ENCODE measurements around the gene E4F1.

- TF ChIP-seq, protein P1, sequence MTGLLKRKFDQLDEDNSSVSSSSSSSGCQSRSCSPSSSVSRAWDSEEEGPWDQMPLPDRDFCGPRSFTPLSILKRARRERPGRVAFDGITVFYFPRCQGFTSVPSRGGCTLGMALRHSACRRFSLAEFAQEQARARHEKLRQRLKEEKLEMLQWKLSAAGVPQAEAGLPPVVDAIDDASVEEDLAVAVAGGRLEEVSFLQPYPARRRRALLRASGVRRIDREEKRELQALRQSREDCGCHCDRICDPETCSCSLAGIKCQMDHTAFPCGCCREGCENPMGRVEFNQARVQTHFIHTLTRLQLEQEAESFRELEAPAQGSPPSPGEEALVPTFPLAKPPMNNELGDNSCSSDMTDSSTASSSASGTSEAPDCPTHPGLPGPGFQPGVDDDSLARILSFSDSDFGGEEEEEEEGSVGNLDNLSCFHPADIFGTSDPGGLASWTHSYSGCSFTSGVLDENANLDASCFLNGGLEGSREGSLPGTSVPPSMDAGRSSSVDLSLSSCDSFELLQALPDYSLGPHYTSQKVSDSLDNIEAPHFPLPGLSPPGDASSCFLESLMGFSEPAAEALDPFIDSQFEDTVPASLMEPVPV (CRISPR knock-in tag; IDR thresholded peaks at IDR 0.05) = no peak
- no peak for TF ChIP-seq THAP7 (CRISPR knock-in tag; IDR thresholded peaks at IDR 0.05)
- TF ChIP-seq ATF7-NPFF (CRISPR knock-in tag; IDR thresholded peaks at IDR 0.05; ENCODE audit: low read depth) = no peak
- no peak for TF ChIP-seq ZKSCAN1 (IDR thresholded peaks at IDR 0.05; ENCODE audit: low read length)
- TF ChIP-seq ZNF274 (CRISPR knock-in tag; IDR thresholded peaks at IDR 0.05) = no peak
- TF ChIP-seq SMAD1 (CRISPR knock-in tag; IDR thresholded peaks at IDR 0.05; ENCODE audit: borderline replicate concordance, low read depth) = no peak
- no peak for TF ChIP-seq NFYB (CRISPR knock-in tag; IDR thresholded peaks at IDR 0.05)
- no peak for TF ChIP-seq NR2F6 (IDR thresholded peaks at IDR 0.05)
- TF ChIP-seq NR2F6 (CRISPR knock-in tag; IDR thresholded peaks at IDR 0.05) = no peak
- no peak for TF ChIP-seq ZNF775 (CRISPR knock-in tag; IDR thresholded peaks at IDR 0.05; ENCODE audit: borderline replicate concordance)
- no peak for TF ChIP-seq MAF1 (CRISPR knock-in tag; IDR thresholded peaks at IDR 0.05; ENCODE audit: borderline replicate concordance)
- no peak for TF ChIP-seq EZH2 (conservative IDR thresholded peaks at IDR 0.05; ENCODE audit: low read depth, low read length)
- no peak for TF ChIP-seq ZNF567 (CRISPR knock-in tag; IDR thresholded peaks at IDR 0.05; ENCODE audit: borderline replicate concordance)
Observed at GRCh38 chr16:2243781-2244180, 20.4 kb downstream of the E4F1 start.
